ENCODE measurements around the gene CEP83.

CEP83 gene

GRCh38 chr12:94266796-94267536 is 192.7 kb downstream of the CEP83 start:
- peak; percentile 87 for DNase-seq

DNA sequence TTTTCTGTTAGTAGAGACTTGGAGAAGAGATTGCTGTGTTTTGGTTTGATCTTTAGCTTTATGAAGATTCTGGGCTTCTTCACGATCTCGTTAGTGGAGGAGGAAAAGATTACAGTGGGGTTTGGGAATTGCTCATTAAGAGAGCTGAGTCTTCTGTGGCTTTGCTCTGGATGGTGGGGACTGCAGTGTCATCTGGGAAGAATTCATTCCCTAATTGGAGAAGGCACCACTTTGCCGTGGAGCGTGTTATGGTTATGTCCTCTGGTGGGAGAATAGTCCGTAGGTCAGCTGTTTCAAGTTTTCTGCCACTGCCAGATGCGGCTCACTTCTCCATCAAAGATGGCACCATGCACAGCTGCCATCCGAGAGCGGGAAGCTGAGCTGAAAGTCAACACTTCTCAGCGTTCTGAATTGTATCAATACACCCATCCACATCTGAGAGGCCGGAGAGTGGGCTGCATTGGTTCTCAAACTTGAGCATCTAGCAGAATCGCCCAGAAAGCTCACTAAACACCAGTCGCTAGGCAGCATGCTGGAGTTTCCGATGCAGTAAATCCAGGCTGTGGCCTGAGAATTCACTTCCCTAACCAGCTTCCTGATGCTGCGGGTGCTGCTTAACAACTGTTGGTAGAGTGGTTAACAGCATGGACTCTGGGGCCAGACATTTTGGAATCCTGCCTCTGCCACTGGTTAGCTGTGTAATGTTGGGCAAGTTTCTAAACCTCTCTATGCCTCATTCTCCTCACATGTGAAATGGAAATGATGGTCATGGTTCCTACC is 193.5 kb downstream of the CEP83 start:
- peak; percentile 76 for DNase-seq

DNA sequence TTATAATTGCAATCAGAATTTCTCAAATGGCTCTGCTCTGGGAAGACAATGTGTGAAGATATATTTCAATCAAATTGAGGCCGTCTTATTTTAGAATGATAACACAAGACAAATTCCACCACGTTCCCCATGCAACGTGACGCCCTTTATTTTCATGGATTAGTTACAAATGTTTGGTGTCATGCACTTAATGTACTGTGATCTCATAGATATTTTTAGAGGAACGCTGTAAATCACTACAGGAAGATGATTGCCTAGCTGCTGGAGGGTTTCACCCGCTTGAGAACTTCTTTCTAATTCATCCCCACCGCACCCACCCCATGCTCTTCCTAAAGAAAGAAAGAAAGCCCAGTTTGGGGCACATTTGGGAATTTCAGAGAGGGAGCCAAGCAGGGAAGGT is 194.1 kb downstream of the CEP83 start:
- DNase-seq, result peak; percentile 78

GRCh38 chr12:94264736-94265485 is 194.8 kb downstream of the CEP83 start:
- peak; percentile 28 for DNase-seq

DNA sequence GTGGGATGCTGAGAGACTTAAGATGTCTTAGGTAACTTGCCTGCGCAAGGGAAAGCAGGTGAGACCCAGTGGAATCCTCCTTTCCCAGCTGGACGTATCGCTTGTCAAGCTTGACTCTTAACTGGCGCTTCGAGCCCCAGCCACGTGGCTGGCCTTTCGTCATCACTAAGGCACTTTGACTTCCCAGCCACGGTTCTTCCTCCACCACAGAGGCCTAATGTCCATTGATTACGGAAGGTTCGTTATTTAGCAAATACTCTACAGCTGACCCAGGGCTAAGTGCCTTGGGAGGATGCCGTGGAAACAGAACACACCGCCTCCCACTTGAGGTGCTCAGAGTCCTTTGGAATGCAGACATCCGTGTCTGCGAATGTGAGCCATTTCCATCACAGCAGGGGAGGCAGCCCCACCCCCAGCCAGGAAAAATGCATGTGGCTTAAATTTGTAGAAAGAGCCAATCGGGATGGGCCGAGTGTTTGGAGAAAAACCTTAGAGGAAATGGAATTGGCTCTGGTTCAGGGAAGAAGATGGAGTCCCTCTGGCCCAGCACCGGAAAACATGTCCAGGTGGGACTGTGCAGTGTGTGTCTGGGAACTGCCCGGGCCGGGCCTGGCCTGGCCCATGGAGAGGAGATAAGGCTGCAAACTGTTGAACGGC is 195.6 kb downstream of the CEP83 start:
- peak; percentile 91 for DNase-seq

- peak; percentile 11 for DNase-seq
Measured at GRCh38 chr12:94263011-94263811, 196.5 kb downstream of the CEP83 start.

DNA sequence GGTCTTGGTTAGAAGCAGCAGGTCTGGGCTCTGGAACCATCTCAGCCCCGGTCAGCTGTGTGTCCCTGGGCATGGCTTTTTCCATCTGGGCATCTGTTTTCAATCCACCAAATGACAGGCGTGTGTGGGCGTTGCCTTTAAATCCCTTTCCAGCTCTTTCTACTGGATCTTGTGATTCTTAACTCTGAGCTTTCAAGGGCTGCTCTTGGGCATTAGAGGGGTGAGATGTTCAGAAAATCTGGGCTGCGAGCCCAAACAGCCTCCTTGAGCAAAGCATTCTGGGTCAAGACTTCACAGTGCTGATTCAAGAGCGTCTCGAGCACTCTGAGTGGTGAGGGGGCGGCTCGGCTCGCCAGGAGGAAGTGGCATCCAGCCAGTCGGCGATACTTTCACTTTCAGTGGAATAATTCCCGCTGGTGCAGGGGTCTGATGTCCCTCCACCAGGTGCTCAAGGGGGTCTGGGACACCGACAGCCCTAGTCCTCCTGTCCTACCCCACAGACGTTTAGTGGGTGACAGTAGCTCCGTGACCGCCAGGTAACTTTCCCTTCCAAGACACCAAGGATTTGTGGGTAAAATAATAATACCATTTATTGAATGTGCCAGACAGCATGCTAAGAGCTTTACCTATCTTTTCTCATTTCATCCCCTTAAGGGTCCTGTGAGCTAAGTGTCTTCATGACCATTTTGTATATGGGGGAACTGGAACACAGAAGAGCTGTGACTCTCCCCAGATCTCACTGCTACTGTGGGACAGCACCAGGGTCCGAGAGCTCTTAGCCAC is 197.2 kb downstream of the CEP83 start:
- peak; percentile 91 for DNase-seq

GRCh38 chr12:94261786-94262185 is 197.9 kb downstream of the CEP83 start:
- DNase-seq, result no peak

- no peak for DNase-seq
Measured at GRCh38 chr12:94261119-94261518, 198.5 kb downstream of the CEP83 start.

- no peak for DNase-seq
Measured at GRCh38 chr12:94260717-94261116, 198.9 kb downstream of the CEP83 start.

- DNase-seq, result no peak
Measured at GRCh38 chr12:94260017-94260416, 199.7 kb downstream of the CEP83 start.

GRCh38 chr12:94258593-94258992 is 201.1 kb downstream of the CEP83 start:
- no peak for DNase-seq

All from fibroblast of skin of back (primary cell).